ENCODE data around the gene UGT1A1. TPM values are rescaled to one million over a fixed set of nuclear protein-coding genes. Genes with fewer than 3 reads are reported as not detected.

The UGT1A1 gene
- total RNA-seq, 1 donor = not detected

GRCh38 chr2:233815861-233816260 is 55.8 kb downstream of the UGT1A1 start:
- Histone ChIP-seq H3K4me1 (ENCODE audit: insufficient read depth, low read length) (no peaks in the 10 kb centered on the region), H3K27me3 (ENCODE audit: insufficient read depth, low read length) (no peaks in the 10 kb centered on the region), H3K4me3 (ENCODE audit: low read length) (no peak overlapping the region), H3K9me3 (ENCODE audit: low read depth, low read length) (no peaks in the 10 kb centered on the region)

GRCh38 chr2:233816334-233816733 is 56.3 kb downstream of the UGT1A1 start:
- H3K4me3 ChIP-seq (ENCODE audit: low read length) = no peak overlapping the region
- no peaks in the 10 kb centered on the region for H3K9me3 ChIP-seq (ENCODE audit: low read depth, low read length)
- H3K27me3 ChIP-seq (ENCODE audit: insufficient read depth, low read length) = no peaks in the 10 kb centered on the region
- no peaks in the 10 kb centered on the region for H3K4me1 ChIP-seq (ENCODE audit: insufficient read depth, low read length)

GRCh38 chr2:233816771-233817170 is 56.7 kb downstream of the UGT1A1 start:
- no peak overlapping the region for H3K4me3 ChIP-seq (ENCODE audit: low read length)
- no peaks in the 10 kb centered on the region for H3K9me3 ChIP-seq (ENCODE audit: low read depth, low read length)
- no peaks in the 10 kb centered on the region for H3K27me3 ChIP-seq (ENCODE audit: insufficient read depth, low read length)

GRCh38 chr2:233817361-233817911 is 57.4 kb downstream of the UGT1A1 start:
- Histone ChIP-seq H3K4me3 (ENCODE audit: low read length) (no peak overlapping the region), H3K9me3 (ENCODE audit: low read depth, low read length) (no peaks in the 10 kb centered on the region), H3K4me1 (ENCODE audit: insufficient read depth, low read length) (no peaks in the 10 kb centered on the region), H3K27me3 (ENCODE audit: insufficient read depth, low read length) (no peaks in the 10 kb centered on the region)

More at GRCh38 chr2:233816771-233817170, 56.7 kb downstream of the UGT1A1 start:
- no peaks in the 10 kb centered on the region for H3K4me1 ChIP-seq (ENCODE audit: insufficient read depth, low read length)

- Histone ChIP-seq H3K27me3 (ENCODE audit: insufficient read depth, low read length) (no peaks in the 10 kb centered on the region), H3K4me1 (ENCODE audit: insufficient read depth, low read length) (no peaks in the 10 kb centered on the region), H3K4me3 (ENCODE audit: low read length) (no peak overlapping the region), H3K9me3 (ENCODE audit: low read depth, low read length) (no peaks in the 10 kb centered on the region)
These were observed 58.0 kb downstream of the UGT1A1 start for GRCh38 chr2:233817995-233818638.

GRCh38 chr2:233818639-233819621 is 58.9 kb downstream of the UGT1A1 start:
- H3K4me3 ChIP-seq (ENCODE audit: low read length) = no peak overlapping the region
- H3K4me1 ChIP-seq (ENCODE audit: insufficient read depth, low read length) = no peaks in the 10 kb centered on the region
- no peaks in the 10 kb centered on the region for H3K27me3 ChIP-seq (ENCODE audit: insufficient read depth, low read length)
- no peaks in the 10 kb centered on the region for H3K9me3 ChIP-seq (ENCODE audit: low read depth, low read length)

- Histone ChIP-seq H3K9me3 (ENCODE audit: low read depth, low read length) (no peaks in the 10 kb centered on the region), H3K4me3 (ENCODE audit: low read length) (no peak overlapping the region), H3K27me3 (ENCODE audit: insufficient read depth, low read length) (no peaks in the 10 kb centered on the region)
These were observed 60.1 kb downstream of the UGT1A1 start for GRCh38 chr2:233819884-233820773.

GRCh38 chr2:233820774-233821105 is 60.7 kb downstream of the UGT1A1 start:
- Histone ChIP-seq H3K27me3 (ENCODE audit: insufficient read depth, low read length) (no peaks in the 10 kb centered on the region), H3K4me1 (ENCODE audit: insufficient read depth, low read length) (no peaks in the 10 kb centered on the region), H3K9me3 (ENCODE audit: low read depth, low read length) (no peaks in the 10 kb centered on the region), H3K4me3 (ENCODE audit: low read length) (no peak overlapping the region)

More at GRCh38 chr2:233819884-233820773, 60.1 kb downstream of the UGT1A1 start:
- no peaks in the 10 kb centered on the region for H3K4me1 ChIP-seq (ENCODE audit: insufficient read depth, low read length)

- Histone ChIP-seq H3K27me3 (ENCODE audit: insufficient read depth, low read length) (no peaks in the 10 kb centered on the region), H3K4me3 (ENCODE audit: low read length) (no peak overlapping the region), H3K9me3 (ENCODE audit: low read depth, low read length) (no peaks in the 10 kb centered on the region), H3K4me1 (ENCODE audit: insufficient read depth, low read length) (no peaks in the 10 kb centered on the region)
These were observed 61.1 kb downstream of the UGT1A1 start for GRCh38 chr2:233821196-233821595.

- Histone ChIP-seq H3K4me1 (ENCODE audit: insufficient read depth, low read length) (no peaks in the 10 kb centered on the region), H3K9me3 (ENCODE audit: low read depth, low read length) (no peaks in the 10 kb centered on the region), H3K4me3 (ENCODE audit: low read length) (no peak overlapping the region), H3K27me3 (ENCODE audit: insufficient read depth, low read length) (no peaks in the 10 kb centered on the region)
These were observed 61.6 kb downstream of the UGT1A1 start for GRCh38 chr2:233821709-233822100.

GRCh38 chr2:233822101-233822771 is 62.2 kb downstream of the UGT1A1 start:
- Histone ChIP-seq H3K4me3 (ENCODE audit: low read length) (no peak overlapping the region), H3K4me1 (ENCODE audit: insufficient read depth, low read length) (no peaks in the 10 kb centered on the region), H3K9me3 (ENCODE audit: low read depth, low read length) (no peaks in the 10 kb centered on the region), H3K27me3 (ENCODE audit: insufficient read depth, low read length) (no peaks in the 10 kb centered on the region)

Data from mononuclear cell (primary cell).